Astrocyte of the spinal cord (primary cell): ENCODE data around the gene STARD8.
A peak's percentile ranks its signal among the peaks of the same experiment; 100 is the strongest.

Experiments
- DNase-seq: peaks from one replicate; pipeline ENCODE4 v3.0.0; 2011; ENCODE audit warnings: low read depth, low spot score
- H3K4me3 ChIP-seq: 2 replicates; pipeline ENCODE4 v1.5.1; 2011; ENCODE audit warnings: low read depth, mild to moderate bottlenecking, low read length, moderate library complexity
- CTCF ChIP-seq: IDR thresholded peaks from 2 replicates; pipeline ENCODE4 v1.5.1; 2012; ENCODE audit warnings: low read depth, mild to moderate bottlenecking, low read length, inconsistent platforms
- in situ Hi-C: cut with HindIII; loops from 2 replicates; pipeline ENCODE4 v1.10.0; 2017; ENCODE audit warnings: low sequenced_read_pairs

The STARD8 gene

GRCh38 chrX:68659385-68659784, 11.9 kb downstream of the STARD8 start:
- TF ChIP-seq CTCF: no peak
- no peak overlapping the region for H3K4me3 ChIP-seq
- in situ Hi-C loops: no loop called here
- DNase-seq: peak; percentile 16

GRCh38 chrX:68659786-68660185, 12.3 kb downstream of the STARD8 start:
- no peak for TF ChIP-seq CTCF
- no peak overlapping the region for H3K4me3 ChIP-seq
- DNase-seq: no peak
- in situ Hi-C loops: no loop called here

GRCh38 chrX:68660746-68661145, 13.3 kb downstream of the STARD8 start:
- no peak for TF ChIP-seq CTCF
- in situ Hi-C loops: no loop called here
- no peak for DNase-seq
- H3K4me3 ChIP-seq: no peak overlapping the region

- in situ Hi-C loops: no loop called here
- TF ChIP-seq CTCF: no peak
- DNase-seq: no peak
- no peak overlapping the region for H3K4me3 ChIP-seq
Observed at GRCh38 chrX:68665502-68665901, 18.0 kb downstream of the STARD8 start.

GRCh38 chrX:68666580-68666979, 19.1 kb downstream of the STARD8 start:
- TF ChIP-seq CTCF: no peak
- in situ Hi-C loops: no loop called here
- H3K4me3 ChIP-seq: no peak overlapping the region
- DNase-seq: no peak

- in situ Hi-C loops: no loop called here
- no peak overlapping the region for H3K4me3 ChIP-seq
- DNase-seq: peak; percentile 53
- TF ChIP-seq CTCF: no peak
Observed at GRCh38 chrX:68669094-68669860, 21.8 kb downstream of the STARD8 start.
